Measurements from ENCODE around the gene SV2B.

GRCh38 chr15:91255670-91256192 is 155.7 kb downstream of the SV2B start:
- TF ChIP-seq CTCF (conservative IDR thresholded peaks at IDR 0.05; ENCODE audit: low read depth in 2 of 2): no peak
- TF ChIP-seq EZH2 (IDR thresholded peaks at IDR 0.05; ENCODE audit: low read depth, unreplicated experiment): no peak
- no peak for TF ChIP-seq ZNF114 (CRISPR knock-in tag; IDR thresholded peaks at IDR 0.05)
